ENCODE results near the gene MYMK. TPM values are rescaled to one million over a fixed set of nuclear protein-coding genes. Genes with fewer than 3 reads are reported as not detected.

Gene MYMK
- total and polyA plus RNA-seq, 7 experiments from 2014 or later, result not detected

- ChIA-PET CTCF (no interaction called here), POLR2A (no interaction called here)
- Histone ChIP-seq H3K4me1 (ENCODE audit: control insufficient read depth in 2 of 2, insufficient read depth in 2 of 2, low read length in 2 of 2) (peaks cover 0 to 21% of the 10 kb centered on the region in 2 donors), H3K27ac (ENCODE audit: low read depth, low read length) (no peak overlapping the region), H3K27me3 (ENCODE audit: control insufficient read depth in 2 of 2, insufficient read depth in 2 of 2, low read length in 2 of 2) (no peaks in the 10 kb centered on the region), H3K36me3 (ENCODE audit: control insufficient read depth in 2 of 3, insufficient read depth in 3 of 3, low read length in 3 of 3) (no peaks in the 10 kb centered on the region), H3K9me3 (ENCODE audit: control insufficient read depth in 2 of 3, low read length in 3 of 3) (no peaks in the 10 kb centered on the region), H3K4me3 (ENCODE audit: low read length) (no peak overlapping the region)
- Mint-ChIP-seq H3K4me3 (peak overlapping the region in 1 of 10 donors; percentile 72), H3K27ac (peak overlapping the region in 1 of 9 donors; percentile 65), H3K27me3 (peaks cover 0 to 21% (median 7%) of the 10 kb centered on the region in 5 donors), H3K36me3 (no peaks in the 10 kb centered on the region), H3K9me3 (peaks cover 0 to 3% (median 0%) of the 10 kb centered on the region in 11 donors), H3K4me1 (peaks cover 6 to 24% (median 16%) of the 10 kb centered on the region in 7 donors)
- intact Hi-C loops (cut with micrococcal nuclease), result no loop called here
- no peak for ATAC-seq
- no peak for DNase-seq
Measured at GRCh38 chr9:133536536-133536935, 11.8 kb upstream of the MYMK start.

- no peaks in the 10 kb centered on the region for H3K36me3 ChIP-seq (ENCODE audit: control insufficient read depth in 2 of 3, insufficient read depth in 3 of 3, low read length in 3 of 3)
- Mint-ChIP-seq H3K4me3 (peak overlapping the region in 2 of 10 donors; percentile 21 to 72), H3K27ac (peak overlapping the region in 1 of 9 donors; percentile 43), H3K27me3 (peaks cover 0 to 21% (median 7%) of the 10 kb centered on the region in 5 donors), H3K9me3 (peaks cover 0 to 3% (median 0%) of the 10 kb centered on the region in 11 donors), H3K36me3 (no peaks in the 10 kb centered on the region), H3K4me1 (peaks cover 6 to 24% (median 16%) of the 10 kb centered on the region in 7 donors)
- POLR2A ChIA-PET, result no interaction called here
- no peak overlapping the region for H3K4me3 ChIP-seq (ENCODE audit: low read length)
- no peaks in the 10 kb centered on the region for H3K27me3 ChIP-seq (ENCODE audit: control insufficient read depth in 2 of 2, insufficient read depth in 2 of 2, low read length in 2 of 2)
- ATAC-seq, result no peak
- DNase-seq, result no peak
- H3K27ac ChIP-seq (ENCODE audit: low read depth, low read length), result no peak overlapping the region
- H3K4me1 ChIP-seq (ENCODE audit: control insufficient read depth in 2 of 2, insufficient read depth in 2 of 2, low read length in 2 of 2), result peaks cover 0 to 21% of the 10 kb centered on the region in 2 donors
- H3K9me3 ChIP-seq (ENCODE audit: control insufficient read depth in 2 of 3, low read length in 3 of 3), result no peaks in the 10 kb centered on the region
- CTCF ChIA-PET, result no interaction called here
- intact Hi-C loops (cut with micrococcal nuclease), result no loop called here
Measured at GRCh38 chr9:133536080-133536479, 11.3 kb upstream of the MYMK start.

- no peaks in the 10 kb centered on the region for H3K27me3 ChIP-seq (ENCODE audit: control insufficient read depth in 2 of 2, insufficient read depth in 2 of 2, low read length in 2 of 2)
- H3K4me1 ChIP-seq (ENCODE audit: control insufficient read depth in 2 of 2, insufficient read depth in 2 of 2, low read length in 2 of 2), result peaks cover 0 to 21% of the 10 kb centered on the region in 2 donors
- POLR2A ChIA-PET, result no interaction called here
- no peaks in the 10 kb centered on the region for H3K36me3 Mint-ChIP-seq
- CTCF ChIA-PET, result no interaction called here
- peaks cover 0 to 3% (median 0%) of the 10 kb centered on the region in 11 donors for H3K9me3 Mint-ChIP-seq
- peaks cover 6 to 24% (median 16%) of the 10 kb centered on the region in 7 donors for H3K4me1 Mint-ChIP-seq
- peak overlapping the region in 8 of 10 donors; percentile 12 to 81 (median 58) for H3K4me3 Mint-ChIP-seq
- H3K27ac ChIP-seq (ENCODE audit: low read depth, low read length), result peak overlapping the region; percentile 48
- no peaks in the 10 kb centered on the region for H3K9me3 ChIP-seq (ENCODE audit: control insufficient read depth in 2 of 3, low read length in 3 of 3)
- ATAC-seq, result no peak
- peak overlapping the region in 5 of 9 donors; percentile 26 to 69 (median 43) for H3K27ac Mint-ChIP-seq
- H3K36me3 ChIP-seq (ENCODE audit: control insufficient read depth in 2 of 3, insufficient read depth in 3 of 3, low read length in 3 of 3), result no peaks in the 10 kb centered on the region
- DNase-seq, result no peak
- intact Hi-C loops (cut with micrococcal nuclease), result no loop called here
- no peak overlapping the region for H3K4me3 ChIP-seq (ENCODE audit: low read length)
- peaks cover 0 to 21% (median 7%) of the 10 kb centered on the region in 5 donors for H3K27me3 Mint-ChIP-seq
Measured at GRCh38 chr9:133535306-133535877, 10.6 kb upstream of the MYMK start.

GRCh38 chr9:133534346-133535291 is 9.9 kb upstream of the MYMK start, which contains the start of gene ADAMTSL2:
ADAMTSL2 (plus strand) TSS chr9:133534704; CDS start chr9:133536713, 2,009 bp downstream.
- Mint-ChIP-seq H3K27me3 (peaks cover 0 to 21% (median 7%) of the 10 kb centered on the region in 5 donors), H3K27ac (peak within 1 kb of the TSS in 7 of 9 donors; percentile 62 to 89 (median 81)), H3K4me1 (peaks cover 6 to 24% (median 16%) of the 10 kb centered on the region in 7 donors), H3K9me3 (peaks cover 0 to 5% (median 0%) of the 10 kb centered on the region in 11 donors), H3K4me3 (peak within 1 kb of the TSS in 9 of 10 donors; percentile 45 to 82 (median 72)), H3K36me3 (no peaks in the 10 kb centered on the region)
- intact Hi-C loops (cut with micrococcal nuclease), result loop anchor here in 1 of 2 donors (1.0 kb wide), 1 partner anchor 25 kb away; no protein-coding TSS in a partner anchor
- ChIA-PET POLR2A (interaction anchor here (1.2 to 2.2 kb wide), 2 partner anchors 25 to 164 kb away, joined by 3 to 11 read pairs; no protein-coding TSS in a partner anchor), CTCF (interaction anchor here (0.8 kb wide), 1 partner anchor 193 kb away, joined by 3 read pairs; no protein-coding TSS in a partner anchor)
- Histone ChIP-seq H3K27ac (ENCODE audit: low read depth, low read length) (peak within 1 kb of the TSS; percentile 48), H3K36me3 (ENCODE audit: control insufficient read depth in 2 of 3, insufficient read depth in 3 of 3, low read length in 3 of 3) (no peaks in the 10 kb centered on the region), H3K4me1 (ENCODE audit: control insufficient read depth in 2 of 2, insufficient read depth in 2 of 2, low read length in 2 of 2) (peaks cover 0 to 21% of the 10 kb centered on the region in 2 donors), H3K9me3 (ENCODE audit: control insufficient read depth in 2 of 3, low read length in 3 of 3) (no peaks in the 10 kb centered on the region), H3K27me3 (ENCODE audit: control insufficient read depth in 2 of 2, insufficient read depth in 2 of 2, low read length in 2 of 2) (no peaks in the 10 kb centered on the region), H3K4me3 (ENCODE audit: low read length) (peak within 1 kb of the TSS; percentile 27)
- peak; percentile 79 for ATAC-seq
- DNase-seq, result peak in 8 of 9 donors; percentile 31 to 81 (median 53)

GRCh38 chr9:133533857-133534256 is 9.1 kb upstream of the MYMK start:
- ChIA-PET POLR2A (interaction anchor here (1.2 to 2.2 kb wide), 2 partner anchors 24 to 163 kb away, joined by 3 to 11 read pairs; no protein-coding TSS in a partner anchor), CTCF (interaction anchor here (0.7 to 0.8 kb wide), 3 partner anchors 175 to 193 kb away, joined by 3 to 5 read pairs (median 3); no protein-coding TSS in a partner anchor)
- Mint-ChIP-seq H3K36me3 (no peaks in the 10 kb centered on the region), H3K27ac (peak overlapping the region in 3 of 9 donors; percentile 62 to 81 (median 79)), H3K9me3 (peaks cover 0 to 5% (median 0%) of the 10 kb centered on the region in 11 donors), H3K27me3 (peaks cover 0 to 17% (median 7%) of the 10 kb centered on the region in 5 donors), H3K4me3 (peak overlapping the region in 9 of 10 donors; percentile 6 to 76 (median 57)), H3K4me1 (peaks cover 6 to 24% (median 13%) of the 10 kb centered on the region in 7 donors)
- peaks cover 0 to 21% of the 10 kb centered on the region in 2 donors for H3K4me1 ChIP-seq (ENCODE audit: control insufficient read depth in 2 of 2, insufficient read depth in 2 of 2, low read length in 2 of 2)
- no peak for ATAC-seq
- H3K27ac ChIP-seq (ENCODE audit: low read depth, low read length), result peak overlapping the region; percentile 48
- no peaks in the 10 kb centered on the region for H3K27me3 ChIP-seq (ENCODE audit: control insufficient read depth in 2 of 2, insufficient read depth in 2 of 2, low read length in 2 of 2)
- DNase-seq, result no peak
- peak overlapping the region; percentile 27 for H3K4me3 ChIP-seq (ENCODE audit: low read length)
- H3K9me3 ChIP-seq (ENCODE audit: control insufficient read depth in 2 of 3, low read length in 3 of 3), result no peaks in the 10 kb centered on the region
- H3K36me3 ChIP-seq (ENCODE audit: control insufficient read depth in 2 of 3, insufficient read depth in 3 of 3, low read length in 3 of 3), result no peaks in the 10 kb centered on the region
- intact Hi-C loops (cut with micrococcal nuclease), result loop anchor here (1.0 kb wide), 3 partner anchors 25 to 192 kb away; no protein-coding TSS in a partner anchor
